Naive thymus-derived CD4-positive, alpha-beta T cell (primary cell): ENCODE results near the gene ABR. TPM values are rescaled to one million over a fixed set of nuclear protein-coding genes. Genes with fewer than 3 reads are reported as not detected.
A peak's percentile ranks its signal among the peaks of the same experiment; 100 is the strongest.

Experiments used
- ATAC-seq: fragments of 150-1000 bp; cut with Tn5 transposase; 2 replicates; pipeline ENCODE4 v1.10.0; 2021; ENCODE audit warnings: mild to moderate bottlenecking, moderate library complexity
- CTCF ChIA-PET: fragments of 350-600 bp; sonication (Branson Sonifier 250); formaldehyde crosslinking; loops from one replicate; lab custom pipeline; 2021; ENCODE audit warnings: antibody characterized with exemption; lab: Charles Lee
- POLR2A ChIA-PET: fragments of 350-600 bp; sonication (Branson Sonifier 250); formaldehyde crosslinking; loops from one replicate; lab custom pipeline; 2021; ENCODE audit warnings: antibody characterized with exemption, inconsistent platforms; lab: Charles Lee
- DNase-seq, 9 donors: peaks; one replicate each; pipeline versions ENCODE4 v3.0.0 to v3.0.0-alpha.2; 2020 to 2022; ENCODE audit warnings: mixed read lengths in 1 of 9
- H3K27ac ChIP-seq: one replicate; pipeline ENCODE4 v1.7.0; 2013; ENCODE audit warnings: mild to moderate bottlenecking, low read depth, low read length, moderate library complexity
- H3K27me3 ChIP-seq, 2 donors: one replicate each; pipeline ENCODE4 v1.7.0; 2013; ENCODE audit warnings: low read length in 2 of 2, mild to moderate bottlenecking in 2 of 2, moderate library complexity in 2 of 2; ENCODE audit not compliant: control insufficient read depth in 2 of 2, insufficient read depth in 2 of 2
- H3K36me3 ChIP-seq, 3 experiments: 1 replicate in 2 of 3; 2 replicates in 1 of 3; pipeline ENCODE4 v1.7.0; 2013; ENCODE audit warnings: low read length in 3 of 3, mild to moderate bottlenecking in 3 of 3, moderate library complexity in 1 of 3; ENCODE audit not compliant: insufficient read depth in 3 of 3, control insufficient read depth in 2 of 3
- H3K4me1 ChIP-seq, 2 donors: one replicate each; pipeline ENCODE4 v1.7.0; 2013; ENCODE audit warnings: low read length in 2 of 2, mild to moderate bottlenecking in 2 of 2, moderate library complexity in 1 of 2; ENCODE audit not compliant: control insufficient read depth in 2 of 2, insufficient read depth in 2 of 2
- H3K4me3 ChIP-seq: 2 replicates; pipeline ENCODE4 v1.7.0; 2013; ENCODE audit warnings: mild to moderate bottlenecking, low read length
- H3K9me3 ChIP-seq, 3 experiments: 1 replicate in 2 of 3; 2 replicates in 1 of 3; pipeline ENCODE4 v1.7.0; 2013; ENCODE audit warnings: low read length in 3 of 3; ENCODE audit not compliant: control insufficient read depth in 2 of 3
- H3K27ac Mint-ChIP-seq, 9 donors: one replicate each; pipeline ENCODE4 v1.8.0; 2020 to 2022; ENCODE audit warnings: mixed read lengths in 9 of 9, mild to moderate bottlenecking in 8 of 9, moderate library complexity in 5 of 9, inconsistent platforms in 2 of 9
- H3K27me3 Mint-ChIP-seq, 5 donors: one replicate each; pipeline ENCODE4 v1.8.0; 2021 to 2022; ENCODE audit warnings: mixed read lengths in 5 of 5, mild to moderate bottlenecking in 1 of 5
- H3K36me3 Mint-ChIP-seq, 5 donors: one replicate each; pipeline ENCODE4 v1.8.0; 2020 to 2022; ENCODE audit warnings: mixed read lengths in 5 of 5, mild to moderate bottlenecking in 3 of 5, inconsistent platforms in 1 of 5
- H3K4me1 Mint-ChIP-seq, 7 donors: one replicate each; pipeline ENCODE4 v1.8.0; 2020 to 2022; ENCODE audit warnings: mixed read lengths in 7 of 7, mild to moderate bottlenecking in 3 of 7, inconsistent platforms in 1 of 7
- H3K4me3 Mint-ChIP-seq, 10 donors: one replicate each; pipeline ENCODE4 v1.8.0; 2020 to 2022; ENCODE audit warnings: mild to moderate bottlenecking in 10 of 10, mixed read lengths in 10 of 10, moderate library complexity in 6 of 10, inconsistent platforms in 2 of 10
- H3K9me3 Mint-ChIP-seq, 11 donors: one replicate each; pipeline ENCODE4 v1.8.0; 2020 to 2022; ENCODE audit warnings: mixed read lengths in 11 of 11, mild to moderate bottlenecking in 4 of 11, inconsistent platforms in 1 of 11, moderate library complexity in 1 of 11
- intact Hi-C, 2 donors: fragments of 100-400 bp; cut with micrococcal nuclease; formaldehyde crosslinking; loops; one replicate each; pipeline ENCODE4 v1.15.1; 2023
- polyA plus RNA-seq, 2 donors: library from polyadenylated mRNA; unstranded; fragments of 300-500 nt; fragmentation: Illumina TruSeq; gene quantifications; one replicate each; pipeline ENCODE4 v1.2.3, GENCODE V29; 2021
- total RNA-seq, 6 experiments: library from RNA in 5 of 6; stranded (reverse) in 5 of 6; gene quantifications; 1 replicate in 5 of 6; 2 replicates in 1 of 6; pipeline ENCODE4 v1.2.3 and lab custom pipeline; 2021 to 2026

The ABR gene
- total and polyA plus RNA-seq, 7 experiments from 2014 or later: 13.1 to 152 (median 139) TPM

GRCh38 chr17:1012823-1013728 lies 166.7 kb downstream of the ABR start:
- no peaks in the 10 kb centered on the region for H3K4me1 Mint-ChIP-seq
- H3K9me3 Mint-ChIP-seq: no peaks in the 10 kb centered on the region
- intact Hi-C loops: no loop called here
- Histone ChIP-seq H3K27ac (no peak overlapping the region), H3K27me3 (no peaks in the 10 kb centered on the region), H3K36me3 (peaks cover 0 to 57% (median 7%) of the 10 kb centered on the region in 3 experiments), H3K9me3 (no peaks in the 10 kb centered on the region), H3K4me3 (no peak overlapping the region), H3K4me1 (no peaks in the 10 kb centered on the region)
- POLR2A ChIA-PET: no interaction called here
- no peak overlapping the region for H3K4me3 Mint-ChIP-seq
- peaks cover 0 to 5% (median 0%) of the 10 kb centered on the region in 5 donors for H3K36me3 Mint-ChIP-seq
- ATAC-seq (no peak), DNase-seq (no peak)
- H3K27ac Mint-ChIP-seq: no peak overlapping the region
- no peaks in the 10 kb centered on the region for H3K27me3 Mint-ChIP-seq
- CTCF ChIA-PET: no interaction called here

- intact Hi-C loops: no loop called here
- peaks cover 0 to 67% (median 7%) of the 10 kb centered on the region in 3 experiments for H3K36me3 ChIP-seq
- ChIA-PET POLR2A (interaction anchor here (0.5 kb wide), 1 partner anchor 13 kb away, joined by 3 read pairs; no protein-coding TSS in a partner anchor), CTCF (no interaction called here)
- no peaks in the 10 kb centered on the region for H3K27me3 ChIP-seq
- ATAC-seq (peak; percentile 8), DNase-seq (no peak)
- no peak overlapping the region for H3K27ac ChIP-seq
- Mint-ChIP-seq H3K27me3 (no peaks in the 10 kb centered on the region), H3K4me1 (no peaks in the 10 kb centered on the region), H3K36me3 (peaks cover 0 to 5% (median 0%) of the 10 kb centered on the region in 5 donors), H3K27ac (no peak overlapping the region), H3K9me3 (no peaks in the 10 kb centered on the region), H3K4me3 (no peak overlapping the region)
- no peaks in the 10 kb centered on the region for H3K4me1 ChIP-seq
- no peak overlapping the region for H3K4me3 ChIP-seq
- H3K9me3 ChIP-seq: no peaks in the 10 kb centered on the region
Observed at GRCh38 chr17:1011760-1012735, 167.7 kb downstream of the ABR start.

GRCh38 chr17:1011138-1011537 lies 168.6 kb downstream of the ABR start:
- DNase-seq (no peak), ATAC-seq (no peak)
- Histone ChIP-seq H3K9me3 (no peaks in the 10 kb centered on the region), H3K36me3 (peaks cover 0 to 73% (median 7%) of the 10 kb centered on the region in 3 experiments), H3K27me3 (no peaks in the 10 kb centered on the region), H3K4me3 (no peak overlapping the region), H3K4me1 (no peaks in the 10 kb centered on the region), H3K27ac (no peak overlapping the region)
- H3K9me3 Mint-ChIP-seq: no peaks in the 10 kb centered on the region
- CTCF ChIA-PET: no interaction called here
- no peaks in the 10 kb centered on the region for H3K27me3 Mint-ChIP-seq
- peaks cover 0 to 5% (median 0%) of the 10 kb centered on the region in 5 donors for H3K36me3 Mint-ChIP-seq
- POLR2A ChIA-PET: no interaction called here
- H3K27ac Mint-ChIP-seq: no peak overlapping the region
- no peaks in the 10 kb centered on the region for H3K4me1 Mint-ChIP-seq
- intact Hi-C loops: no loop called here
- no peak overlapping the region for H3K4me3 Mint-ChIP-seq

GRCh38 chr17:1010586-1010985 lies 169.2 kb downstream of the ABR start:
- Histone ChIP-seq H3K9me3 (no peaks in the 10 kb centered on the region), H3K36me3 (peaks cover 0 to 79% (median 7%) of the 10 kb centered on the region in 3 experiments), H3K27me3 (no peaks in the 10 kb centered on the region), H3K4me3 (no peak overlapping the region), H3K4me1 (no peaks in the 10 kb centered on the region), H3K27ac (no peak overlapping the region)
- Mint-ChIP-seq H3K4me1 (peaks cover 0 to 5% (median 3%) of the 10 kb centered on the region in 7 donors), H3K4me3 (no peak overlapping the region), H3K27ac (no peak overlapping the region), H3K27me3 (no peaks in the 10 kb centered on the region), H3K36me3 (peaks cover 0 to 5% (median 0%) of the 10 kb centered on the region in 5 donors), H3K9me3 (no peaks in the 10 kb centered on the region)
- DNase-seq: no peak
- intact Hi-C loops: no loop called here
- CTCF ChIA-PET: interaction anchor here (0.6 kb wide), 1 partner anchor 309 kb away, joined by 4 read pairs; no protein-coding TSS in a partner anchor
- POLR2A ChIA-PET: no interaction called here
- ATAC-seq: no peak

- peaks cover 3 to 10% (median 8%) of the 10 kb centered on the region in 7 donors for H3K4me1 Mint-ChIP-seq
- Histone ChIP-seq H3K9me3 (no peaks in the 10 kb centered on the region), H3K27me3 (no peaks in the 10 kb centered on the region), H3K36me3 (peaks cover 0 to 83% (median 7%) of the 10 kb centered on the region in 3 experiments), H3K27ac (no peak overlapping the region), H3K4me3 (no peak overlapping the region), H3K4me1 (no peaks in the 10 kb centered on the region)
- POLR2A ChIA-PET: no interaction called here
- intact Hi-C loops: no loop called here
- no peak overlapping the region for H3K4me3 Mint-ChIP-seq
- no peaks in the 10 kb centered on the region for H3K27me3 Mint-ChIP-seq
- ATAC-seq (no peak), DNase-seq (no peak)
- no peaks in the 10 kb centered on the region for H3K9me3 Mint-ChIP-seq
- H3K36me3 Mint-ChIP-seq: peaks cover 0 to 5% (median 5%) of the 10 kb centered on the region in 5 donors
- CTCF ChIA-PET: no interaction called here
- H3K27ac Mint-ChIP-seq: no peak overlapping the region
Observed at GRCh38 chr17:1010086-1010450, 169.7 kb downstream of the ABR start.

- Histone ChIP-seq H3K27me3 (no peaks in the 10 kb centered on the region), H3K4me1 (no peaks in the 10 kb centered on the region), H3K36me3 (peaks cover 0 to 89% (median 13%) of the 10 kb centered on the region in 3 experiments), H3K9me3 (no peaks in the 10 kb centered on the region), H3K4me3 (no peak overlapping the region), H3K27ac (no peak overlapping the region)
- intact Hi-C loops: no loop called here
- Mint-ChIP-seq H3K4me1 (peaks cover 6 to 13% (median 10%) of the 10 kb centered on the region in 7 donors), H3K4me3 (no peak overlapping the region), H3K36me3 (peaks cover 0 to 5% (median 5%) of the 10 kb centered on the region in 5 donors), H3K27me3 (no peaks in the 10 kb centered on the region), H3K9me3 (no peaks in the 10 kb centered on the region), H3K27ac (no peak overlapping the region)
- DNase-seq (no peak), ATAC-seq (no peak)
- ChIA-PET POLR2A (interaction anchor here (0.6 kb wide), 1 partner anchor 106 kb away, joined by 5 read pairs; no protein-coding TSS in a partner anchor), CTCF (no interaction called here)
Observed at GRCh38 chr17:1009229-1010085, 170.3 kb downstream of the ABR start.
